ENCODE measurements around the gene ZNF521.

ZNF521 gene

GRCh38 chr18:25335676-25336075 lies 16.3 kb downstream of the ZNF521 start:
- no peak for DNase-seq (ENCODE audit: low read depth in 2 of 2)

GRCh38 chr18:25335062-25335461 lies 16.9 kb downstream of the ZNF521 start:
- no peak for DNase-seq (ENCODE audit: low read depth in 2 of 2)

GRCh38 chr18:25334588-25334987 lies 17.4 kb downstream of the ZNF521 start:
- DNase-seq (ENCODE audit: low read depth in 2 of 2): no peak

- no peak for DNase-seq (ENCODE audit: low read depth in 2 of 2)
Measured at GRCh38 chr18:25332002-25332401, 20.0 kb downstream of the ZNF521 start.

GRCh38 chr18:25329783-25330182 lies 22.2 kb downstream of the ZNF521 start:
- no peak for DNase-seq (ENCODE audit: low read depth in 2 of 2)

GRCh38 chr18:25327584-25327983 lies 24.4 kb downstream of the ZNF521 start:
- no peak for DNase-seq (ENCODE audit: low read depth in 2 of 2)

- no peak for DNase-seq (ENCODE audit: low read depth in 2 of 2)
Measured at GRCh38 chr18:25326361-25326952, 25.5 kb downstream of the ZNF521 start.

GRCh38 chr18:25322806-25323205 lies 29.2 kb downstream of the ZNF521 start:
- no peak for DNase-seq (ENCODE audit: low read depth in 2 of 2)

- no peak for DNase-seq (ENCODE audit: low read depth in 2 of 2)
Measured at GRCh38 chr18:25316381-25317018, 35.5 kb downstream of the ZNF521 start.

GRCh38 chr18:25314838-25315190 lies 37.2 kb downstream of the ZNF521 start:
- no peak for DNase-seq (ENCODE audit: low read depth in 2 of 2)

- DNase-seq (ENCODE audit: low read depth in 2 of 2): no peak
Measured at GRCh38 chr18:25314151-25314837, 37.7 kb downstream of the ZNF521 start.

- no peak for DNase-seq (ENCODE audit: low read depth in 2 of 2)
Measured at GRCh38 chr18:25313268-25313667, 38.7 kb downstream of the ZNF521 start.

- no peak for DNase-seq (ENCODE audit: low read depth in 2 of 2)
Measured at GRCh38 chr18:25310045-25310444, 41.9 kb downstream of the ZNF521 start.

GRCh38 chr18:25308381-25308780 lies 43.6 kb downstream of the ZNF521 start:
- DNase-seq (ENCODE audit: low read depth in 2 of 2): no peak

- no peak for DNase-seq (ENCODE audit: low read depth in 2 of 2)
Measured at GRCh38 chr18:25307192-25307591, 44.8 kb downstream of the ZNF521 start.

GRCh38 chr18:25306671-25307070 lies 45.3 kb downstream of the ZNF521 start:
- DNase-seq (ENCODE audit: low read depth in 2 of 2): no peak

GRCh38 chr18:25305584-25305983 lies 46.4 kb downstream of the ZNF521 start:
- DNase-seq (ENCODE audit: low read depth in 2 of 2): no peak

- no peak for DNase-seq (ENCODE audit: low read depth in 2 of 2)
Measured at GRCh38 chr18:25300492-25300891, 51.5 kb downstream of the ZNF521 start.

- DNase-seq (ENCODE audit: low read depth in 2 of 2): no peak
Measured at GRCh38 chr18:25299426-25300300, 52.3 kb downstream of the ZNF521 start.

- no peak for DNase-seq (ENCODE audit: low read depth in 2 of 2)
Measured at GRCh38 chr18:25298853-25299274, 53.1 kb downstream of the ZNF521 start.

- no peak for DNase-seq (ENCODE audit: low read depth in 2 of 2)
Measured at GRCh38 chr18:25295624-25296138, 56.3 kb downstream of the ZNF521 start.

GRCh38 chr18:25291150-25291549 lies 60.8 kb downstream of the ZNF521 start:
- no peak for DNase-seq (ENCODE audit: low read depth in 2 of 2)

All from stimulated activated CD4-positive, alpha-beta T cell treated with anti-CD3 and anti-CD28 coated beads, Interleukin-12 subunit alpha, Interleukin-12 subunit beta, amount 100 ng/mL, for 24 hours (primary cell).